PC-9 (cell line): Measurements from ENCODE around the gene TUBGCP6. TPM values are rescaled to one million over a fixed set of nuclear protein-coding genes. Genes with fewer than 3 reads are reported as not detected.

Source experiments
- BruUV-seq: library from RNA; stranded (reverse); fragments of 400-500 nt; replicated peaks from 2 replicates; lab custom pipeline; 2021; lab: Mats Ljungman, UMichigan
- CTCF ChIA-PET: fragments of 300-600 bp; sonication (Branson Sonifier 250); formaldehyde crosslinking; loops from one replicate; lab custom pipeline; 2022; ENCODE audit warnings: antibody characterized with exemption; lab: Charles Lee
- POLR2A ChIA-PET: fragments of 300-600 bp; sonication (Branson Sonifier 250); formaldehyde crosslinking; loops from one replicate; lab custom pipeline; 2022; ENCODE audit warnings: antibody characterized with exemption; ENCODE audit not compliant: unreplicated experiment; lab: Charles Lee
- DNase-seq, 2 experiments: peaks; one replicate each; pipeline versions ENCODE4 v3.0.0 to v3.0.0-alpha.2; 2015 to 2022; ENCODE audit warnings: mixed read lengths in 1 of 2
- H2AFZ ChIP-seq: fragments of 200-600 bp; sonication (generic); 2 replicates; pipeline ENCODE4 v1.8.1; 2017; ENCODE audit warnings: antibody characterized with exemption
- H3F3A ChIP-seq: fragments of 200-600 bp; sonication (generic); 2 replicates; pipeline ENCODE4 v1.8.1; 2017; ENCODE audit warnings: antibody characterized with exemption, mild to moderate bottlenecking, low read depth; ENCODE audit not compliant: insufficient read depth
- H3K27ac ChIP-seq: fragments of 200-600 bp; sonication (generic); 2 replicates; pipeline ENCODE4 v1.6.1; 2016; ENCODE audit warnings: mixed run types
- H3K27me3 ChIP-seq: fragments of 200-600 bp; sonication (generic); 2 replicates; pipeline ENCODE4 v1.6.1; 2016; ENCODE audit warnings: low read depth, mixed run types; ENCODE audit not compliant: insufficient read depth
- H3K36me3 ChIP-seq: fragments of 200-600 bp; sonication (generic); 2 replicates; pipeline ENCODE4 v1.6.1; 2016; ENCODE audit warnings: low read depth, mixed run types
- H3K4me1 ChIP-seq: fragments of 200-600 bp; sonication (generic); replicated peaks from 2 replicates; pipeline ENCODE4 v1.6.1; 2016; ENCODE audit warnings: mixed run types; ENCODE audit not compliant: insufficient read depth
- H3K4me2 ChIP-seq: fragments of 200-600 bp; sonication (generic); 2 replicates; pipeline ENCODE4 v1.6.1; 2017; ENCODE audit warnings: mixed run types
- H3K4me3 ChIP-seq: fragments of 200-600 bp; sonication (generic); 2 replicates; pipeline ENCODE4 v1.6.1; 2016; ENCODE audit warnings: mixed run types
- H3K79me2 ChIP-seq: fragments of 200-600 bp; sonication (generic); 2 replicates; pipeline ENCODE4 v1.6.1; 2017; ENCODE audit warnings: low read depth, mixed run types
- H3K9me2 ChIP-seq: fragments of 200-600 bp; sonication (generic); 2 replicates; pipeline ENCODE4 v1.8.1; 2017; ENCODE audit warnings: mild to moderate bottlenecking; ENCODE audit not compliant: insufficient read depth
- H3K9me3 ChIP-seq: fragments of 200-600 bp; sonication (generic); 2 replicates; pipeline ENCODE4 v1.8.1; 2016; ENCODE audit warnings: low read depth; ENCODE audit not compliant: insufficient read depth
- H4K20me1 ChIP-seq: fragments of 200-600 bp; sonication (generic); 2 replicates; pipeline ENCODE4 v1.8.1; 2017; ENCODE audit not compliant: insufficient read depth
- CTCF ChIP-seq: fragments of 200-600 bp; sonication (generic); conservative IDR thresholded peaks from 2 replicates; pipeline ENCODE4 v1.6.1; 2017; ENCODE audit warnings: mixed run types, antibody characterized with exemption, mild to moderate bottlenecking, moderate library complexity
- EZH2 ChIP-seq: fragments of 200-600 bp; sonication (generic); IDR thresholded peaks from 2 replicates; pipeline ENCODE4 v1.8.0; 2017; ENCODE audit warnings: antibody characterized with exemption, low read depth
- intact Hi-C: fragments of 100-400 bp; cut with micrococcal nuclease; formaldehyde crosslinking; loops from one replicate; pipeline ENCODE4 v1.10.0; 2022; ENCODE audit not compliant: unreplicated experiment
- total RNA-seq: library from RNA; stranded (reverse); gene quantifications from 2 replicates; pipeline ENCODE4 v1.2.3, GENCODE V29; 2021

TUBGCP6 gene
- total RNA-seq, 1 experiment from 2014 or later = 31.3 TPM

GRCh38 chr22:50220603-50221409, 24.0 kb downstream of the TUBGCP6 start:
- Histone ChIP-seq H3K9me3 (no peaks in the 10 kb centered on the region), H3K9me2 (no peaks in the 10 kb centered on the region), H3K4me1 (no peaks in the 10 kb centered on the region), H3F3A (peaks cover 20% of the 10 kb centered on the region; the same call in 1 of the 2 replicates), H3K4me2 (no peak overlapping the region), H4K20me1 (peaks cover 69% of the 10 kb centered on the region), H3K4me3 (no peak overlapping the region), H3K79me2 (no peaks in the 10 kb centered on the region), H3K27ac (no peak overlapping the region), H3K27me3 (no peaks in the 10 kb centered on the region), H3K36me3 (peaks cover 43% of the 10 kb centered on the region), H2AFZ (no peak overlapping the region)
- TF ChIP-seq CTCF (no peak), EZH2 (no peak)
- POLR2A ChIA-PET = no interaction called here
- no TSS peak for BruUV-seq
- no peak for DNase-seq
- CTCF ChIA-PET = no interaction called here
- intact Hi-C loops = no loop called here

GRCh38 chr22:50219800-50220602, 24.8 kb downstream of the TUBGCP6 start:
- DNase-seq = no peak
- Histone ChIP-seq H2AFZ (no peak overlapping the region), H3K36me3 (peaks cover 43% of the 10 kb centered on the region), H3K4me3 (no peak overlapping the region), H3K4me1 (no peaks in the 10 kb centered on the region), H3K9me2 (no peaks in the 10 kb centered on the region), H4K20me1 (peaks cover 72% of the 10 kb centered on the region), H3K4me2 (no peak overlapping the region), H3K27ac (no peak overlapping the region), H3K79me2 (no peaks in the 10 kb centered on the region), H3K9me3 (no peaks in the 10 kb centered on the region), H3F3A (peaks cover 26% of the 10 kb centered on the region; the same call in 1 of the 2 replicates), H3K27me3 (no peaks in the 10 kb centered on the region)
- ChIA-PET CTCF (no interaction called here), POLR2A (no interaction called here)
- TF ChIP-seq EZH2 (no peak), CTCF (no peak)
- BruUV-seq = no TSS peak
- intact Hi-C loops = no loop called here

- ChIA-PET POLR2A (no interaction called here), CTCF (no interaction called here)
- no peak overlapping the region for H3K27ac ChIP-seq
- H2AFZ ChIP-seq = no peak overlapping the region
- no peaks in the 10 kb centered on the region for H3K27me3 ChIP-seq
- no peaks in the 10 kb centered on the region for H3K9me3 ChIP-seq
- peak in 1 of 2 experiments; percentile 35 for DNase-seq
- peaks cover 79% of the 10 kb centered on the region for H4K20me1 ChIP-seq
- intact Hi-C loops = no loop called here
- H3K4me3 ChIP-seq = no peak overlapping the region
- no peak overlapping the region for H3K4me2 ChIP-seq
- H3K4me1 ChIP-seq = no peaks in the 10 kb centered on the region
- no TSS peak for BruUV-seq
- no peaks in the 10 kb centered on the region for H3K9me2 ChIP-seq
- peaks cover 33% of the 10 kb centered on the region; the same call in 1 of the 2 replicates for H3F3A ChIP-seq
- TF ChIP-seq EZH2 (no peak), CTCF (no peak)
- H3K36me3 ChIP-seq = peaks cover 42% of the 10 kb centered on the region
- H3K79me2 ChIP-seq = no peaks in the 10 kb centered on the region
These were observed 25.7 kb downstream of the TUBGCP6 start for GRCh38 chr22:50218996-50219727.
